Liver (tissue), 9 donors: ENCODE measurements around the gene TPRN. TPM values are rescaled to one million over a fixed set of nuclear protein-coding genes. Genes with fewer than 3 reads are reported as not detected.
A peak's percentile ranks its signal among the peaks of the same experiment; 100 is the strongest.

Source experiments
- DNase-seq: peaks from one replicate; pipeline ENCODE4 v3.0.0-alpha.2; 2017; ENCODE audit warnings: low spot score
- H3K27ac ChIP-seq, 2 donors: one replicate each; pipeline ENCODE4 v1.7.0; 2013; ENCODE audit warnings: inconsistent platforms in 2 of 2, low read length in 2 of 2, control low read depth in 1 of 2, low read depth in 1 of 2, mild to moderate bottlenecking in 1 of 2
- H3K27me3 ChIP-seq, 4 donors: one replicate each; pipeline versions ENCODE4 v1.6.1 to v1.7.0; 2013; ENCODE audit warnings: low read length in 3 of 4, inconsistent platforms in 1 of 4, mild to moderate bottlenecking in 1 of 4, moderate library complexity in 1 of 4; ENCODE audit not compliant: control insufficient read depth in 4 of 4, insufficient read depth in 4 of 4
- H3K36me3 ChIP-seq, 4 donors: one replicate each; pipeline versions ENCODE4 v1.6.1 to v1.7.0; 2013; ENCODE audit warnings: low read length in 3 of 4, mild to moderate bottlenecking in 3 of 4, low read depth in 1 of 4, moderate library complexity in 1 of 4; ENCODE audit not compliant: control insufficient read depth in 4 of 4, insufficient read depth in 3 of 4
- H3K4me1 ChIP-seq, 4 donors: one replicate each; pipeline versions ENCODE4 v1.6.1 to v1.7.0; 2013; ENCODE audit warnings: low read length in 3 of 4, mild to moderate bottlenecking in 3 of 4, moderate library complexity in 1 of 4; ENCODE audit not compliant: control insufficient read depth in 4 of 4, insufficient read depth in 4 of 4
- H3K4me3 ChIP-seq, 3 donors: one replicate each; pipeline versions ENCODE4 v1.6.1 to v1.7.0; 2013; ENCODE audit warnings: low read length in 3 of 3, control low read depth in 1 of 3, low read depth in 1 of 3, mild to moderate bottlenecking in 1 of 3
- H3K9ac ChIP-seq, 2 donors: one replicate each; pipeline ENCODE4 v1.7.0; 2013; ENCODE audit warnings: low read length in 2 of 2, mild to moderate bottlenecking in 2 of 2, moderate library complexity in 2 of 2, control low read depth in 1 of 2, low read depth in 1 of 2
- H3K9me3 ChIP-seq, 4 donors: one replicate each; pipeline versions ENCODE4 v1.6.1 to v1.7.0; 2013; ENCODE audit warnings: low read length in 3 of 4; ENCODE audit not compliant: control insufficient read depth in 4 of 4
- ATF3 ChIP-seq: IDR thresholded peaks from 2 replicates; pipeline ENCODE4 v1.6.1; 2016; ENCODE audit warnings: antibody characterized with exemption
- CTCF ChIP-seq: fragments of 150-350 bp; IDR thresholded peaks from 2 replicates; pipeline ENCODE4 v1.5.1; 2017; ENCODE audit warnings: improper control_type of control experiment, low read depth, low read length; ENCODE audit not compliant: missing input control
- EGR1 ChIP-seq, 2 donors: IDR thresholded peaks; 2 replicates each; pipeline ENCODE4 v1.6.1; 2016 to 2018; ENCODE audit warnings: antibody characterized with exemption in 2 of 2, low read depth in 2 of 2
- FOXA1 ChIP-seq: IDR thresholded peaks from 2 replicates; pipeline ENCODE4 v1.6.1; 2016; ENCODE audit warnings: antibody characterized with exemption
- FOXA2 ChIP-seq: IDR thresholded peaks from 2 replicates; pipeline ENCODE4 v1.6.1; 2016; ENCODE audit warnings: antibody characterized with exemption
- GABPA ChIP-seq, 2 donors: IDR thresholded peaks in 1 of 2; conservative IDR thresholded peaks in 1 of 2; 2 replicates each; pipeline ENCODE4 v1.6.1; 2016; ENCODE audit warnings: antibody characterized with exemption in 2 of 2, mild to moderate bottlenecking in 1 of 2, moderate library complexity in 1 of 2
- HNF4A ChIP-seq, 2 donors: conservative IDR thresholded peaks; 2 replicates each; pipeline ENCODE4 v1.6.1; 2016; ENCODE audit warnings: antibody characterized with exemption in 2 of 2, mild to moderate bottlenecking in 2 of 2
- HNF4G ChIP-seq: IDR thresholded peaks from 2 replicates; pipeline ENCODE4 v1.6.1; 2016; ENCODE audit warnings: antibody characterized with exemption
- JUND ChIP-seq, 2 donors: IDR thresholded peaks; 2 replicates each; pipeline ENCODE4 v1.6.1; 2016; ENCODE audit warnings: antibody characterized with exemption in 2 of 2
- NR2F2 ChIP-seq: IDR thresholded peaks from 2 replicates; pipeline ENCODE4 v1.6.1; 2016; ENCODE audit warnings: antibody characterized with exemption
- RAD21 ChIP-seq, 2 donors: IDR thresholded peaks; 2 replicates each; pipeline ENCODE4 v1.6.1; 2016; ENCODE audit warnings: antibody characterized with exemption in 2 of 2, mild to moderate bottlenecking in 2 of 2
- RXRA ChIP-seq, 2 donors: IDR thresholded peaks; 2 replicates each; pipeline ENCODE4 v1.6.1; 2017 to 2018; ENCODE audit warnings: antibody characterized with exemption in 2 of 2, mild to moderate bottlenecking in 1 of 2
- SP1 ChIP-seq: IDR thresholded peaks from 2 replicates; pipeline ENCODE4 v1.6.1; 2018; ENCODE audit warnings: antibody characterized with exemption, mild to moderate bottlenecking
- TAF1 ChIP-seq: conservative IDR thresholded peaks from 2 replicates; pipeline ENCODE4 v1.6.1; 2016; ENCODE audit warnings: antibody characterized with exemption, mild to moderate bottlenecking
- YY1 ChIP-seq: IDR thresholded peaks from 2 replicates; pipeline ENCODE4 v1.6.1; 2016; ENCODE audit warnings: antibody characterized with exemption, mild to moderate bottlenecking
- ZBTB33 ChIP-seq: IDR thresholded peaks from 2 replicates; pipeline ENCODE4 v1.6.1; 2016; ENCODE audit warnings: antibody characterized with exemption
- WGBS: extraction: QIAGEN DNeasy Blood & Tissue Kit; methylation state at CpG from one replicate; pipeline ENCODE4 v1.1.7; 2013; 5-methylcytosine and 5-hydroxymethylcytosine counted together
- polyA plus RNA-seq, 2 donors: library from polyadenylated mRNA; stranded (reverse) in 1 of 2; unstranded in 1 of 2; fragments of 200-250 nt in 1 of 2; fragments of >200 nt in 1 of 2; fragmentation: Nextera tagmentation in 1 of 2; extraction: Ambion mirVana in 1 of 2; gene quantifications; one replicate each; pipeline versions ENCODE4 v1.2.1 to v1.2.3, GENCODE V29; 2013 to 2015
- total RNA-seq, 2 donors: library from RNA; depleted of rRNA; stranded (reverse); fragments of >200 nt; gene quantifications; one replicate each; pipeline ENCODE4 v1.2.3, GENCODE V29; 2014
- TF ChIP-seq, protein P1 (sequence below): IDR thresholded peaks from 2 replicates; pipeline ENCODE4 v1.6.1; 2016; ENCODE audit warnings: antibody characterized with exemption
- TF ChIP-seq, protein P2 (sequence below): IDR thresholded peaks from 2 replicates; pipeline ENCODE4 v1.6.1; 2016; ENCODE audit warnings: antibody characterized with exemption, mild to moderate bottlenecking
- donor health status: healthy.
- donor health status: healthy.
- donor health status: healthy.
- donor health status: healthy.
- donor health status: healthy.

The TPRN gene
- total and polyA plus RNA-seq, 4 donors = 5.4 to 20.1 (median 11.1) TPM

- Histone ChIP-seq H3K27me3 (no peaks in the 10 kb centered on the region), H3K9me3 (no peaks in the 10 kb centered on the region), H3K4me3 (peak overlapping the region; percentile 66 to 90 (median 66)), H3K9ac (peak overlapping the region in 1 of 2 donors; percentile 66), H3K27ac (peak overlapping the region; percentile 81 to 84), H3K4me1 (peaks cover 33 to 84% (median 70%) of the 10 kb centered on the region in 4 donors), H3K36me3 (no peaks in the 10 kb centered on the region)
- no peak for DNase-seq
- WGBS = 41% methylated on average over 19 of the region's 19 CpGs
- TF ChIP-seq, protein P1, sequence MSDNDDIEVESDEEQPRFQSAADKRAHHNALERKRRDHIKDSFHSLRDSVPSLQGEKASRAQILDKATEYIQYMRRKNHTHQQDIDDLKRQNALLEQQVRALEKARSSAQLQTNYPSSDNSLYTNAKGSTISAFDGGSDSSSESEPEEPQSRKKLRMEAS = peak; percentile 94
- TF ChIP-seq RAD21 (IDR thresholded peaks at IDR 0.05) (peak in 1 of 2 donors; percentile 8), CTCF (no peak), HNF4G (no peak), SP1 (peak; percentile 72), TAF1 (no peak), FOXA1 (no peak), JUND (IDR thresholded peaks at IDR 0.05) (peak in 1 of 2 donors; percentile 54), EGR1 (IDR thresholded peaks at IDR 0.05; ENCODE audit: low read depth in 2 of 2) (peak; percentile 21 to 54), ZBTB33 (no peak), RXRA (IDR thresholded peaks at IDR 0.05) (peak; percentile 78 to 86), GABPA (IDR thresholded peaks at IDR 0.05 in 1 of 2, conservative IDR thresholded peaks at IDR 0.05 in 1 of 2) (peak in 1 of 2 donors; percentile 67), YY1 (peak; percentile 63), FOXA2 (peak; percentile 27), HNF4A (conservative IDR thresholded peaks at IDR 0.05) (peak; percentile 91 to 95), NR2F2 (peak; percentile 50), ATF3 (no peak)
- TF ChIP-seq, protein P2, sequence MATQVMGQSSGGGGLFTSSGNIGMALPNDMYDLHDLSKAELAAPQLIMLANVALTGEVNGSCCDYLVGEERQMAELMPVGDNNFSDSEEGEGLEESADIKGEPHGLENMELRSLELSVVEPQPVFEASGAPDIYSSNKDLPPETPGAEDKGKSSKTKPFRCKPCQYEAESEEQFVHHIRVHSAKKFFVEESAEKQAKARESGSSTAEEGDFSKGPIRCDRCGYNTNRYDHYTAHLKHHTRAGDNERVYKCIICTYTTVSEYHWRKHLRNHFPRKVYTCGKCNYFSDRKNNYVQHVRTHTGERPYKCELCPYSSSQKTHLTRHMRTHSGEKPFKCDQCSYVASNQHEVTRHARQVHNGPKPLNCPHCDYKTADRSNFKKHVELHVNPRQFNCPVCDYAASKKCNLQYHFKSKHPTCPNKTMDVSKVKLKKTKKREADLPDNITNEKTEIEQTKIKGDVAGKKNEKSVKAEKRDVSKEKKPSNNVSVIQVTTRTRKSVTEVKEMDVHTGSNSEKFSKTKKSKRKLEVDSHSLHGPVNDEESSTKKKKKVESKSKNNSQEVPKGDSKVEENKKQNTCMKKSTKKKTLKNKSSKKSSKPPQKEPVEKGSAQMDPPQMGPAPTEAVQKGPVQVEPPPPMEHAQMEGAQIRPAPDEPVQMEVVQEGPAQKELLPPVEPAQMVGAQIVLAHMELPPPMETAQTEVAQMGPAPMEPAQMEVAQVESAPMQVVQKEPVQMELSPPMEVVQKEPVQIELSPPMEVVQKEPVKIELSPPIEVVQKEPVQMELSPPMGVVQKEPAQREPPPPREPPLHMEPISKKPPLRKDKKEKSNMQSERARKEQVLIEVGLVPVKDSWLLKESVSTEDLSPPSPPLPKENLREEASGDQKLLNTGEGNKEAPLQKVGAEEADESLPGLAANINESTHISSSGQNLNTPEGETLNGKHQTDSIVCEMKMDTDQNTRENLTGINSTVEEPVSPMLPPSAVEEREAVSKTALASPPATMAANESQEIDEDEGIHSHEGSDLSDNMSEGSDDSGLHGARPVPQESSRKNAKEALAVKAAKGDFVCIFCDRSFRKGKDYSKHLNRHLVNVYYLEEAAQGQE = peak; percentile 50
Observed at GRCh38 chr9:137198051-137198901, 2.3 kb downstream of the TPRN start.
